ENCODE measurements around the gene METTL25B.
A peak's percentile ranks its signal among the peaks of the same experiment; 100 is the strongest.

METTL25B gene

DNA sequence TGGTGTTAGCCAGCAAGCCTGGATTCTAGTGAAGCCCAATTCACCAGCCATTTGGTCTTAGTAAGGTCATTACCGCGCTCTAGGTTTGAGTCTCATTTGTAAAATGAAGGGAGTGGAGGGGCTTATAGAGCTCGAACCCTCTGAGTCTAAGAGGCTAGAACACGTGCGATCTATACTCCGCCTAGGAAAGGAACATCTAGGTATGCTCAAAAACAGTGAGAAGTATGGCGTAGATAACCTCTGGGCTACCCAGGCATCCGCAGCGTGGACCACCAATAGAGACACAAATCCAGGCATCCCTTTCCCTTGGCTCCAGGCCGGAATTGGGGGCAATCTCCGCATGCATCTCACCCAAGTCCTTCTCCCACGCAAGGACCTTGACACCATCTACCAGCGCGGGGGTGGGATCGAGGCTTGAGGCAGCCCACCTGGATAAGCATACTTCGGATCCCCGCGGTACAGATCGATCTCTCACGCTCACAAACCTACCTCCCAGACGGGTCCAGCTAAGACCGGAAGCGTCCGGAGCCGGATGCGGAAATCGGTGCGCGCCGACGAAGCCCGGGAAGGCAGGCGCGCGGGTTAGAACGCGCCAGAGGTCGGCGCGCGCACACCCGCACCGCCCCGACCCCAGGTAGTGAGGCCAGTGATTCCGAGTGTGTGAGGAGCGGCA is at the start of gene METTL25B:
Gene METTL25B, plus strand, starts transcription at position 544 of the 673 bp plus-strand sequence. CDS start 636 bp downstream, outside the sequence.
- peak within 1 kb of the TSS; percentile 68 to 89 (median 80) for H3K4me3 ChIP-seq
- peak within 1 kb of the TSS; percentile 64 to 98 (median 96) for H3K27ac ChIP-seq

GRCh38 chr1:156680056-156680455 is 48.2 kb upstream of the METTL25B start:
- Histone ChIP-seq H3K4me3 (no peak overlapping the region), H3K27ac (no peak overlapping the region)

DNA sequence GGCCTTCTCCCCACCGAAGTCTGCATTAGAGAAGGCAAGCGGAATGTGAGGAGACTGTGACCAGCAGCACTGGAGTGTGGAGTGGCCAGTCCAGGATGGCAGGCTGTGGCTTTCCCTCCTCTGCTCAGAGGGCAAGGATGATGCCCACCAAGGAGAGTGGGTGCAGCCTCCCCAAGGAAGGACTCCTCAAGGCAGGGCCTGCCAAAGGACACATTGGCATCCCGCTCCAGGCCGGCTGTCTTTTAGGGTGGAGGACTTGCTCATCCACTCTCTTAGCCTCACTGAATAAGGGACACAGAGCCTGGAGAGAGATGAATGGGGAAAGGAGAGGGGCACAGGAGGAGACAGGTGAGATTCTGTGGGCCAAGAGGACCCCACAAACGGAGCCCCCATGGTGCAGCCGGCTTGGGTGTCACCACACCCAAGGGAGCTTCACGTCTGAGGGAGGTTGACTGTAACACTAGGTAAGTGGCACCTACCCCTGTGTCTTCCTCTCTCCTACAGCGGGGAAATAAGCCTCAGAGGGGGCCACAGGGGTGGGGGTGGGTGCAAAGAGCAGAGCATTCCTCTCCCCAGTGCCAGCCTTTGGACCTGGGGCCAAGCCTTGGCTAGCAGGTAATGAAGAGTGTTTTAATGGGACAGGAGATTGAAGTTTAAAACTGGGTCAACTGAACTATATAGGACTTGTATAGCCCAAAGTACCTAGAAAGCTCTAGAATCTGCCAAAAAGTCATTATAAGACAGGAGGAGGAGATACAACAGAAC is 46.9 kb upstream of the METTL25B start:
- no peak overlapping the region for H3K27ac ChIP-seq
- H3K4me3 ChIP-seq: no peak overlapping the region

- Histone ChIP-seq H3K27ac (no peak overlapping the region), H3K4me3 (no peak overlapping the region)
These were observed 45.9 kb upstream of the METTL25B start for GRCh38 chr1:156682166-156682890.

GRCh38 chr1:156684227-156684782 is 44.0 kb upstream of the METTL25B start:
- H3K27ac ChIP-seq: peak overlapping the region in 6 of 21 experiments; percentile 6 to 76 (median 22)
- H3K4me3 ChIP-seq: no peak overlapping the region

GRCh38 chr1:156689035-156689952 is 39.0 kb upstream of the METTL25B start:
- Histone ChIP-seq H3K4me3 (peak overlapping the region in 3 of 7 experiments; percentile 2 to 13 (median 11)), H3K27ac (peak overlapping the region in 6 of 21 experiments; percentile 25 to 86 (median 40))

- H3K4me3 ChIP-seq: peak overlapping the region in 2 of 7 experiments; percentile 2 to 13
- peak overlapping the region in 10 of 21 experiments; percentile 21 to 86 (median 72) for H3K27ac ChIP-seq
These were observed 38.2 kb upstream of the METTL25B start for GRCh38 chr1:156689953-156690674.

DNA sequence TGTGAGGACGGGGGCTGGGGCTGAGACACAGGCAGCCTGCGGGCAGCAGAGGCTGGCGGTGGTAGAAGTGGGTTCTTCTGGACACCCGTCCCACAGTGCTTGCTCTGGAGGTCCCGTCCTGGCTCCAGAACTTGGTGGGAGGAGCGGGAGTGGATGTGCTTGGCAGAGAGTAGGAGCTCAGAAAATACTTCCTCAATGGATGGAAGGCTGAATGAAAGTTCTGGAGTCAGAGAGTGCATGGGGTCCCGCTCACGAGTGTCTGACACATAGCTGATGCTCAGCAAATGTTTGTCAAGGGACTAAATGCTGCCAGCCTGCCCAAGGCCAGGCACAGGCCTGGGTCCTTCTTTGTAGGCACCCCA is 37.6 kb upstream of the METTL25B start:
- H3K4me3 ChIP-seq: no peak overlapping the region
- peak overlapping the region in 9 of 21 experiments; percentile 15 to 86 (median 73) for H3K27ac ChIP-seq

GRCh38 chr1:156691191-156691590 is 37.1 kb upstream of the METTL25B start:
- Histone ChIP-seq H3K27ac (peak overlapping the region in 16 of 21 experiments; percentile 5 to 86 (median 66)), H3K4me3 (no peak overlapping the region)

GRCh38 chr1:156691665-156692440 is 36.4 kb upstream of the METTL25B start:
- Histone ChIP-seq H3K4me3 (peak overlapping the region in 2 of 7 experiments; percentile 6 to 12), H3K27ac (peak overlapping the region in 20 of 21 experiments; percentile 4 to 86 (median 68))

DNA sequence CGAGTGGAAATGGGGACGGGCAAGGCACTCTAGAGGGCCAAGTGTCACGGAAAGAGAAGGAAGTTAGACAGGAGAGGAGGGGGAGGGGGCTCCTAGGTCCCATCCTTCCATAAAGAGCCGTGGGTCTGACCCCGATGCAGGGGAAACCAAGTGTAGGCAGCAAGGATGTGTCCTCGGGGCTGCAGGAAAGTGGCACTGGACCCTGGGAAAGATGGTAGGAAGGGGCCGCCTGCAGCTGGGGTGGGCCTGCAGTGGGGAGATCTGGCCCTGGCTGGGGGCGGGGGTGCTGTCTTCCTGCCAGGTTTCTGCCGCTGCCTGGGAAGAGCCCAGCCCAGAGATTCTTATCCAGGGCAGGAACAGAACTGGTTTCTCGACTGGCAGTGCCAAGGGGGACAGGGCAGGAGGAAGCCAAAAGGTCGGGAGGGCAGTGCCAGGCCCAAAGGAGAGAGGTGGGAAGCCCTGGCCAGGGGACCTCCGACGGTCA is 35.8 kb upstream of the METTL25B start:
- peak overlapping the region in 2 of 7 experiments; percentile 6 to 12 for H3K4me3 ChIP-seq
- peak overlapping the region in 20 of 21 experiments; percentile 4 to 86 (median 68) for H3K27ac ChIP-seq

- Histone ChIP-seq H3K27ac (peak overlapping the region in 20 of 21 experiments; percentile 27 to 86 (median 68)), H3K4me3 (no peak overlapping the region)
These were observed 35.1 kb upstream of the METTL25B start for GRCh38 chr1:156692925-156693847.

GRCh38 chr1:156693848-156694689 is 34.2 kb upstream of the METTL25B start:
- Histone ChIP-seq H3K4me3 (no peak overlapping the region), H3K27ac (peak overlapping the region in 16 of 21 experiments; percentile 16 to 84 (median 56))

DNA sequence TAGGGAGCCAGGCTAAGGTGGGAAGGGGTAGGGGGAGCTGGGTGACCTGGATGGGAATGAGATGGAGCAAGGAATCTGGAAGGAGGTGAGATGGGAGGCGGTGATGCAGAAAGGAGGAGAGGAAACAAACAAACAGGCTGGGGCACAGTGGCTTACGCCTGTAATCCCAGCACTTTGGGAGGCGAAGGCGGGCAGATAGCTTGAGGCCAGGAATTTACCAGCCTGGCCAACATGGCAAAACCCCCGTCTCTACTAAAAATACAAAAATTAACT is 33.6 kb upstream of the METTL25B start:
- no peak overlapping the region for H3K4me3 ChIP-seq
- peak overlapping the region in 13 of 21 experiments; percentile 16 to 84 (median 61) for H3K27ac ChIP-seq

DNA sequence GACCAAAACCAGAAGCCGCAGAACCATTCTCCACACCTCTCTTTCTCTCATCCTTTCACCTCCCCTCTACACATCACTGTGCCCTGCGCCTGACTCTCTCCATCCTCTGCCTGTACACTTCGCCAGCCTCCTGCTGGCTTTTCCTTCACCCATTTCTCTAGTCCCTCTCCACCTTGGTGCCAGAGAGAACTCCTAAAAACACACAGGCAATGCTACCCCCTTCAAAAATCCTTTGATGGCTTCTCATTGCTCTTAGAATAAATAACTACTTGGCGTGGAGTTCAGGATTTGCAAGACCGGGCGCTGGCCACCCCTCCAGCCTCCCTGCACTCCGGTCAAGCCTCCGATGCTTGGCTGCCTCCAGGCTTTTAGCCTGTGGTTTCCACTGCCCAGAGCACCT is 31.5 kb upstream of the METTL25B start:
- H3K4me3 ChIP-seq: no peak overlapping the region
- H3K27ac ChIP-seq: no peak overlapping the region

Data from skin epidermis (tissue), 12 donors.